Upper lobe of left lung (tissue), 6 donors: ENCODE data around the gene PTPRG. TPM values are rescaled to one million over a fixed set of nuclear protein-coding genes. Genes with fewer than 3 reads are reported as not detected.

ENCODE experiments used
- ATAC-seq, 2 donors: fragments of 200-7000 bp; cut with Tn5 transposase; one replicate each; pipeline ENCODE4 v1.9.1; 2022; ENCODE audit warnings: mild to moderate bottlenecking in 2 of 2, moderate library complexity in 2 of 2; ENCODE audit not compliant: low FRiP score in 2 of 2
- DNase-seq, 2 donors: peaks; one replicate each; pipeline ENCODE4 v3.0.0-alpha.2; 2019 to 2020
- H3K27ac ChIP-seq, 4 donors: fragments of 200-600 bp; sonication (generic); one replicate each; pipeline ENCODE4 v1.5.1; 2016 to 2019
- H3K27me3 ChIP-seq, 4 donors: fragments of 200-600 bp; sonication (generic); one replicate each; pipeline ENCODE4 v1.5.1; 2017 to 2019
- H3K36me3 ChIP-seq, 4 donors: fragments of 200-600 bp; sonication (generic); one replicate each; pipeline ENCODE4 v1.5.1; 2016 to 2019
- H3K4me1 ChIP-seq, 4 donors: fragments of 200-600 bp; sonication (generic); one replicate each; pipeline ENCODE4 v1.5.1; 2018 to 2019
- H3K4me3 ChIP-seq, 4 donors: fragments of 200-600 bp; sonication (generic); one replicate each; pipeline ENCODE4 v1.5.1; 2017 to 2019; ENCODE audit warnings: mild to moderate bottlenecking in 2 of 4, moderate library complexity in 1 of 4
- H3K9me3 ChIP-seq, 4 donors: fragments of 200-600 bp; sonication (generic); one replicate each; pipeline ENCODE4 v1.5.1; 2018 to 2019
- EP300 ChIP-seq, 4 donors: sonication (generic); formaldehyde crosslinking; IDR thresholded peaks; one replicate each; pipeline ENCODE4 v1.5.1; 2017; ENCODE audit warnings: antibody characterized with exemption in 4 of 4, control low read depth in 2 of 4
- POLR2A ChIP-seq, 4 donors: fragments of 450-650 bp; IDR thresholded peaks; one replicate each; pipeline ENCODE4 v1.5.1; 2016 to 2017; ENCODE audit warnings: antibody characterized with exemption in 4 of 4, mild to moderate bottlenecking in 2 of 4
- POLR2AphosphoS5 ChIP-seq, 2 donors: sonication (generic); formaldehyde crosslinking; IDR thresholded peaks; one replicate each; pipeline ENCODE4 v1.5.1; 2017; ENCODE audit warnings: antibody characterized with exemption in 2 of 2
- WGBS, 2 donors: methylation state at CpG; one replicate each; pipeline ENCODE4 v1.1.5; 2017 to 2018; 5-methylcytosine and 5-hydroxymethylcytosine counted together
- total RNA-seq, 6 donors: library from RNA; depleted of rRNA in 4 of 6; stranded (reverse); fragments of >200 nt in 4 of 6; gene quantifications; one replicate each; pipeline versions ENCODE4 v1.1.0 to v1.2.1, GENCODE V29; 2016 to 2021
- TF ChIP-seq, protein P1 (sequence below), 6 experiments: fragments of 450-650 bp in 4 of 6; fragments of 200-600 bp in 2 of 6; sonication (generic) in 2 of 6; IDR thresholded peaks; one replicate each; pipeline ENCODE4 v1.5.1; 2016 to 2019; ENCODE audit warnings: antibody characterized with exemption in 6 of 6
- donor health status: DM: no; HTN: no; CAD: no; lungs with moderate emphysema.
- donor health status: DM: no; HTN: yes; CAD: no; lungs with severe emphysema.

PTPRG gene
- total RNA-seq, 6 donors from 2014 or later, result 58.7 to 101 (median 68.8) TPM

- Histone ChIP-seq H3K4me3 (no peak overlapping the region), H3K27me3 (no peaks in the 10 kb centered on the region), H3K27ac (no peak overlapping the region), H3K4me1 (peaks cover 0 to 11% (median 6%) of the 10 kb centered on the region in 4 donors), H3K36me3 (no peaks in the 10 kb centered on the region), H3K9me3 (no peaks in the 10 kb centered on the region)
- ATAC-seq (no peak), DNase-seq (no peak)
- TF ChIP-seq, protein P1, sequence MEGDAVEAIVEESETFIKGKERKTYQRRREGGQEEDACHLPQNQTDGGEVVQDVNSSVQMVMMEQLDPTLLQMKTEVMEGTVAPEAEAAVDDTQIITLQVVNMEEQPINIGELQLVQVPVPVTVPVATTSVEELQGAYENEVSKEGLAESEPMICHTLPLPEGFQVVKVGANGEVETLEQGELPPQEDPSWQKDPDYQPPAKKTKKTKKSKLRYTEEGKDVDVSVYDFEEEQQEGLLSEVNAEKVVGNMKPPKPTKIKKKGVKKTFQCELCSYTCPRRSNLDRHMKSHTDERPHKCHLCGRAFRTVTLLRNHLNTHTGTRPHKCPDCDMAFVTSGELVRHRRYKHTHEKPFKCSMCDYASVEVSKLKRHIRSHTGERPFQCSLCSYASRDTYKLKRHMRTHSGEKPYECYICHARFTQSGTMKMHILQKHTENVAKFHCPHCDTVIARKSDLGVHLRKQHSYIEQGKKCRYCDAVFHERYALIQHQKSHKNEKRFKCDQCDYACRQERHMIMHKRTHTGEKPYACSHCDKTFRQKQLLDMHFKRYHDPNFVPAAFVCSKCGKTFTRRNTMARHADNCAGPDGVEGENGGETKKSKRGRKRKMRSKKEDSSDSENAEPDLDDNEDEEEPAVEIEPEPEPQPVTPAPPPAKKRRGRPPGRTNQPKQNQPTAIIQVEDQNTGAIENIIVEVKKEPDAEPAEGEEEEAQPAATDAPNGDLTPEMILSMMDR (IDR thresholded peaks at IDR 0.05), result no peak
- TF ChIP-seq EP300 (IDR thresholded peaks at IDR 0.05) (no peak), POLR2AphosphoS5 (IDR thresholded peaks at IDR 0.05) (no peak), POLR2A (IDR thresholded peaks at IDR 0.05) (no peak)
- WGBS, 2 donors, result 73 to 81% methylated on average over 4 of the region's 4 CpGs
Measured at GRCh38 chr3:62169906-62170660, 608.7 kb downstream of the PTPRG start.

DNA sequence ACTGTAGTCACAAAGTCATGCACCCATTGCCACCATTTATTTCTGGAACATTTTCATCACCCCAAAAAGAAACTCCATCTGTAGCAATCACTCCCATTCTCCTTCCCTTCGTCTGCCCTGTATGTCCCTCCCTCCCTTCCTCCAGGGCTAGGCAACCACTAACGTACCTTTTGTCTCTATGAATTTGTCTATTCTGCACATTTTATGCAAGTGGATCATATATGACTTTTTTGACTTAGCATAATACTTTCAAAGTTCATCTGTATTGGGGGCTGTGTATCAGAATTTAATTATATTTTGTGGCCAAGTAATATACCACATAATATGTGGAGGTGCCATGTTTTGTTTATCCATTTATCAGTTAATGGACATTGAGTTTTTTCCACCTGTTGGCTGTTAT is 610.4 kb downstream of the PTPRG start:
- Histone ChIP-seq H3K4me3 (no peak overlapping the region), H3K36me3 (no peaks in the 10 kb centered on the region), H3K9me3 (no peaks in the 10 kb centered on the region), H3K4me1 (peaks cover 0 to 11% (median 6%) of the 10 kb centered on the region in 4 donors), H3K27me3 (no peaks in the 10 kb centered on the region), H3K27ac (no peak overlapping the region)
- DNase-seq, result no peak
- no peak for ATAC-seq
- TF ChIP-seq POLR2AphosphoS5 (IDR thresholded peaks at IDR 0.05), result no peak
- TF ChIP-seq, protein P1 (IDR thresholded peaks at IDR 0.05), result no peak
- no peak for TF ChIP-seq POLR2A (IDR thresholded peaks at IDR 0.05)
- TF ChIP-seq EP300 (IDR thresholded peaks at IDR 0.05), result no peak
- 89 to 94% methylated on average over 2 of the region's 2 CpGs for WGBS, 2 donors

DNA sequence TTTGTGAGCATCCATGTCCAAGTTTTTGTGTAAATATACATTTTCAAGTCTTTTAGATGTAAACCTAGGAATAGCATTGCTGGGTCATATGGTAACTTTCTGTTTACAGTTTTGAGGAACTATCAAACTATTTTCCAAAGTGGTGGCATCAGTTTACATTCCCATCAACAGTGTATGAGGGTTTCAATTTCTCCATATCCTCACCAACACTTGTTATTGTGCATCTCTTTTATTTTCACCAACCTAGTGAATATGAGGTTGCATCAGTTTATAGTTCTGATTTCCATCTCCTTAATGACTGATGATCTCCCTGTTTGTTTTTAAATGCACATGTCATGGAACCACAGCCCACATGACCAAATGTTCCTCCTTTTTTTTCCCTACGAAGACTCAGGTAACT is 610.8 kb downstream of the PTPRG start:
- Histone ChIP-seq H3K4me1 (peaks cover 0 to 11% (median 6%) of the 10 kb centered on the region in 4 donors), H3K27ac (no peak overlapping the region), H3K4me3 (no peak overlapping the region), H3K36me3 (no peaks in the 10 kb centered on the region), H3K27me3 (no peaks in the 10 kb centered on the region), H3K9me3 (no peaks in the 10 kb centered on the region)
- 95 to 96% methylated on average over 1 of the region's 1 CpG for WGBS, 2 donors
- TF ChIP-seq EP300 (IDR thresholded peaks at IDR 0.05) (no peak), POLR2AphosphoS5 (IDR thresholded peaks at IDR 0.05) (no peak)
- DNase-seq (no peak), ATAC-seq (no peak)

- TF ChIP-seq EP300 (IDR thresholded peaks at IDR 0.05) (no peak), POLR2AphosphoS5 (IDR thresholded peaks at IDR 0.05) (no peak), POLR2A (IDR thresholded peaks at IDR 0.05) (no peak)
- TF ChIP-seq, protein P1 (IDR thresholded peaks at IDR 0.05), result no peak
- H3K4me3 ChIP-seq, result no peak overlapping the region
- H3K27ac ChIP-seq, result no peak overlapping the region
- DNase-seq, result no peak
- H3K36me3 ChIP-seq, result no peaks in the 10 kb centered on the region
- no peaks in the 10 kb centered on the region for H3K27me3 ChIP-seq
- 62 to 74% methylated on average over 7 of the region's 7 CpGs for WGBS, 2 donors
- no peak for ATAC-seq
- no peaks in the 10 kb centered on the region for H3K9me3 ChIP-seq
- H3K4me1 ChIP-seq, result peaks cover 0 to 11% (median 6%) of the 10 kb centered on the region in 4 donors
Measured at GRCh38 chr3:62173939-62174515, 612.7 kb downstream of the PTPRG start.

DNA sequence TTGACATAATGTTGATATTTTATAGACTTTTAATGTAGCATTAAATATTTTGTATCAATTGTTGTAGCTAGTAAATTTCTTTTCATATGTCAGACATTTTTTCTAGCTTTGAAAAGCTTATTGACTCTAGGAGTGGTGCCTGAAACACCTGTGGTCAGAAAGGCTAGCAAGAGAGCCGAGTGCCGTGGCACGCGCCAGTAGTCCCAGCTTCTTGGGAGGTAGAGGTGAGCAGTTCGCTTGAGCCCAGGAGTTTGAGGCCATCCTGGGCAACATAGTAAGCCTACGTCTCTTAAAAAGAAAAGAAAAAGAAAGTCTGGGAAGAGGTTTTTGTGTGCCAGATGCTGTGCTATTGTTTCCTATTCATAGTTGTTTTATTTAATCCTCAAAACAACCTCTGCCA is 613.8 kb downstream of the PTPRG start:
- no peak for DNase-seq
- WGBS, 2 donors, result 73 to 95% methylated on average over 6 of the region's 6 CpGs

More for the DNA sequence above, 613.8 kb downstream of the PTPRG start:
- Histone ChIP-seq H3K27me3 (no peaks in the 10 kb centered on the region), H3K4me3 (no peak overlapping the region), H3K36me3 (no peaks in the 10 kb centered on the region), H3K4me1 (peaks cover 0 to 6% (median 5%) of the 10 kb centered on the region in 4 donors), H3K9me3 (no peaks in the 10 kb centered on the region), H3K27ac (no peak overlapping the region)
- TF ChIP-seq EP300 (IDR thresholded peaks at IDR 0.05) (no peak), POLR2A (IDR thresholded peaks at IDR 0.05) (no peak), POLR2AphosphoS5 (IDR thresholded peaks at IDR 0.05) (no peak)
- TF ChIP-seq, protein P1 (IDR thresholded peaks at IDR 0.05), result no peak
- no peak for ATAC-seq
